RKO (cell line): Measurements from ENCODE around the gene SHISA9.

Source experiments
- DNase-seq: peaks from one replicate; pipeline ENCODE4 v3.0.0-alpha.2; 2016; ENCODE audit warnings: low spot score

SHISA9 gene

DNA sequence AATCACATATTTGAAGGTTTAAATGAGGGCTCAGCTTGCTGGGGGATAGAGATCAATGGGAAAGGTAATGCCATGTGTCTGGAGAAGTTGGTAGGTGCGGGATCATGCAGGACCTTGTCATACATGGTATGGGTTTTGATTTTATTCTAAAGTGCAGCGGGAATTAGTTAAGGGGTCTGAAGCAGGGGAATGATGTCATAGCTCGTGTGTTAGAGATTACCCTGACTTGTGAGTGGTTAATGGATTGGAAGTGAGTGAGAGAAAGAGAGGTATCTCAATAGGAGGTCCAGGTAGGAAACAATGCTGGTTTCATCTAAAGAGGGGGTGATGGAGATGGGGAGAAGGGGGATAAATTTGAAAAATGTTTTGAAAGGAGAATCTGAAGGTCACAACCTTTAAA is 280.0 kb downstream of the SHISA9 start:
- no peak for DNase-seq

DNA sequence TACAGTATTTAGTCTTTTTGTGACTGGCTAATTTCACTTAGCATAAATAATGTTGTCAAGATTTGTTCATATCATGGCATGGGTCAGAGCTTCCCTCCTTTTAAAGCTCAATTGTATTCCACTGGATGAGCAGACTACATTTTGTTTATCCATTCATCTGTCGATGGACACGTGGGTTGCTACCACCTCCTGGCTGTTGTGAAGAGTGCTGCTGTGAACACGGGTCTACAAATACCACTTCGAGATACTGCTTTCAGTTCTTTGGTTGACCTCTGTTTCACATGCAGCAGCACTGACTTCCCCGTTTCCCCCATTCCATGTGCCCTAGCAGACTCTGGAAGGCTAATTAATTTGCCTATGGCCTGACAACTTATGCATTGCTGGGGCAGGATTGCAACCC is 285.4 kb downstream of the SHISA9 start:
- DNase-seq, result no peak

DNA sequence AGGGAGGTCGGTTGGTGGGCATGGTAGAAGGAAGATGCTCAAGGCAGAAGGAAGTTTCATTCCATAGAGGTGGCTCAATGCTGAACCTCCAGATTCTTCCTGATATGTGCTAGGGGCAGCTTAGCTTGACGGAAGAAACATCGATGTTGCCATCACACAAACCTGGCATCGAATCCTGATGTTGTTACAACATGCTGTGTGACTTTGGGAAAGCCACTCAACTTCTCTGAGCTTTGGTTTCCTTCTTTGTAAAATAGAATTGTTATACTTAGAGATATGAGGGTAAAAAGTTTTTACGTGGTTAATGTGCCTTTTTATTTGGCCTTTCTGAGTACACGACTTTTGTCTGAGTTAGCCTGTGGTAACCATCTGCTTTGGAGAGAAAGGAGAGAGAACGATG is 287.9 kb downstream of the SHISA9 start:
- no peak for DNase-seq

DNA sequence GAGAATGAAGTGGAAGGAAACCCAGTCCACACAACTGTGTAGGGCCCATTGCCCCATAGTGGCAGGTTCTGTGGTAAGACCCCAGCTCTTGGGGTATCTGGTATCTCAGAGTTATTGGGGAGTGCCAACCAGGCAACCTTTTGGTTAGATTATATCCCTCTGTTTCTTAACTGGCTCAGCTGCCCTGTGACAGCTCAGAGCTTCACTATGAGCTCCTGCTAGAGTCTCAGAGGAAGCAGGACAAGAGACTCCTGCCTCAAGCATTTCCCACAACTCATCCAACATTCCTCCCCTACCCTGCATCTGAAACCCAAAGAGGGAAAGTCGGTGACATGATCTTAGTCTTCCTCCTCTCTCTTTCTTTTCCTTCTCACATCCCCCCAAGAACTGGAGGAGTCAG is 292.3 kb downstream of the SHISA9 start:
- no peak for DNase-seq

GRCh38 chr16:13194766-13195165 is 293.4 kb downstream of the SHISA9 start:
- DNase-seq, result no peak

DNA sequence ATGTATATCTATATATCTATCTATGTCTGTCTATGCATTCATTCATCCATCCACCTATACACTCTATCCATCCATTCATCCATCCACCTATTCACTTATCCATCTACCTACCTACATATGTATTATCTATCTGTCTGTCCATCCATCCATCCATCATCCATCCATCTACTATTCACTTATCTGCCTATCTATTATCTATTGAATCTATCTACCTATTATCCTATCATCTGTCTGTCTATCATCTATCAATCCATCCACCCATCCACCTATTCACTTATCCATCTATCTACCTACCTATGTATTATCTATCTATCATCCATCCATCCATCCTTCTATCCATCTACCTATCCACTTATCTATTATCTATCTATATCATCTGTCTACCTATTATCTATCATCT is 302.3 kb downstream of the SHISA9 start:
- no peak for DNase-seq

DNA sequence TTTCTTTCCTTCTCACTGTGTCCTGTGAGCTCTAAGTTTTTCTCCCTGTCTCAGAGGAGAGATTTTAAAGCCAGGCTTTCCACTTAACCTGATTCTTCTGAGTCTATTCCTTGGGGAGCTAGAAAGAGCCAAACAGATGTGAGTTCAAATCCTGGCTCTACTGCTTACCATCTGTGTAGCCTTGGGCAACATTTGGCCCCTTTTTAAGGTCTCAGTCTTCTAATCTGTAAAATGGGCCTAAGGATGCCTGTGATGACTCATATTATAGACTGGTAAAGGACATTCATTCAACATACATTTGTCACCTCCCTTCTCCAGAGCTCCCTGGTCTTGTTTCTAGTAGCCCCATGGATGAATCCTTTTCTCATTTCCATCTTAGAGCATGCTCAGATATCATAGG is 304.0 kb downstream of the SHISA9 start:
- DNase-seq, result no peak

DNA sequence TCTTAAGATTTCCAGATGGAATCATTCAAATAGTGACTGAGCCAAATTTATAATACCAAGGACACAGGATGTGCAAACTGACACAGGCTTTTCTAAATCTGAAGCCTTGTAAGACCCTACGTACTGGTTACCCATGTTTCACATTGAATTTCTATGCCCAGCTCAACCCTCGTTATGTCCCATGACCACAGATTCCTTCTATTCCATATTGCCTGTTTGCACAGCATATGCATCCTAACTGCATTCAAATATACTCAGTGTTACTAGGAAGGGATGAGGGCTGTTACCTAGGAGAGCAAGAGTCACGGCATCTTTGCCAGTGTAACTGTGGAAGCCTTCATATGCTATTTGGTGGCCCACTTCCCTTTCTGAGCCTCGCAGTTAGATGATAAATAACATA is 305.2 kb downstream of the SHISA9 start:
- DNase-seq, result no peak

- no peak for DNase-seq
Observed at GRCh38 chr16:13207151-13207550, 305.8 kb downstream of the SHISA9 start.

DNA sequence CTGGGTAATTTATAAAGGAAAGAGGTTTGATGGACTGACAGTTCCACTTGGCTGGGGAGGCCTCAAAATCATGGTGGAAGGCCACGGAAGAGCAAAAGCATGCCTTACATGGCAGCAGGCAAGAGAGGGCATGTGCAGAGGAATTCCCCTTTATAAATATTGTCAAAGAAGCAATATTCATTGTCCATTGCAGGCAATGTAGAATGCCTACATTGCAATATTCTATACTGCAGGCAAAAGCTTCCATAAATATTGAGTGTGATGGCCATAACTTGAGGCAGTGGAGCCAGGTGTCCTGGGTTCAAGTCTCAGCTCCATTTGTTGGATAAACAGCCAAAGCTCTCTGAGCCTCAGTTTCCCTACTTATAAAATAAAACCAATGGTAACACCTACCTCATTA is 322.3 kb downstream of the SHISA9 start:
- no peak for DNase-seq

DNA sequence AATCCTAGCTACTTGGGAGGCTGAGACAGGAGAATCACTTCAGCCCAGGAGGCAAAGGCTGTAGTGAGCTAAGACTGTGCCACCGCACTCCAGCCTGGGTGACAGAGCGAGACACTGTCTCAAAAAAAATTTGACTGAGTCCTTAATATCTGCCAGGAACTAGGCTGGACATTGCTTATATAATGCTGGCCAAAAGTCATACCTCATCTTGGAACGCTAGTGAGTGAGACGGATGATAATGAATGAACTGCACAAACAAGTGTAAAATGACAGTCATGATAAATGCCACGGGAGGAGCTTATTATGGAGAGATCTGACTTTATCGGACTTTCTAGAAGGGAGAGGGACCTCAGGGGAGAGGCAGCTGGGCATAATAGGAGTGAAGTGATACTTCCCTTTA is 327.6 kb downstream of the SHISA9 start:
- DNase-seq, result no peak

DNA sequence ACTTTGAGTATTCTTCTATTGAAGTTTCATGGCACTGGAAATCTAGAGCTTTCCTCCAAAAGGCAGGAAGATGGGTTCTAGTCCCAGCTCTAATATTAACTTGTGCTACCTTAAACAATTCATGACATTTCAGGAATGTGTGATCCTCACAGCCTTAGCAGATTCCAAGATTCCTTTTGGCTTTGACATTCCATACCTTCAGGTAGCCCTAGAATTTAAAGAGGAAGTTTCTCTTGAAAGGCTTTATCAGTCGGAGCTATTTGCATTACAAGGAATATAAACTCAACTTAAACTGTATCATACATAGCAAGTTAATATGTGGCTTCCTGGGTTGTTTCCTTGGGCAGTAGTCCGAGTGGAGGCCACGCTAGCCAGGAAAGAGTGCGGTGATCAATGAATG is 330.0 kb downstream of the SHISA9 start:
- DNase-seq, result no peak

GRCh38 chr16:13234999-13235398 is 333.6 kb downstream of the SHISA9 start:
- no peak for DNase-seq

GRCh38 chr16:13236308-13236707 is 334.9 kb downstream of the SHISA9 start:
- DNase-seq, result no peak

DNA sequence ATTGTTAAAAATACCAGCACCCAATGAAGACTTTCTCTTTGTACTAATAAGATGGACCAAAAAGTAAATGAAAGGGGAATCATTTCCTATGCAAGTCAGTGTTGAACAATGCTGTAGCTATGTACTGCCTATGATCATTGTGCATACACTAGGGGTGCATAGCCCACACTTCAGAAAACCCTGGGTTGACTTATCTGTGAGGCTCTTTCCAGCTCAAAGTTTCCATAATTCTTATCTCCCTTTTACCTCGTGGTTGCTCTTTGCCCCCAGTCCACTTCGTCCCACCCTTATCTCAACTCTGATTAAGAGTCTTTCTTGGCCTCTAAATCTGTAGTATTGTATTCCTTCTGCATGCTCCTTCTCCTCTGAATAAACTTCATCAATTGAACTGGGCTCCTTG is 336.8 kb downstream of the SHISA9 start:
- no peak for DNase-seq

DNA sequence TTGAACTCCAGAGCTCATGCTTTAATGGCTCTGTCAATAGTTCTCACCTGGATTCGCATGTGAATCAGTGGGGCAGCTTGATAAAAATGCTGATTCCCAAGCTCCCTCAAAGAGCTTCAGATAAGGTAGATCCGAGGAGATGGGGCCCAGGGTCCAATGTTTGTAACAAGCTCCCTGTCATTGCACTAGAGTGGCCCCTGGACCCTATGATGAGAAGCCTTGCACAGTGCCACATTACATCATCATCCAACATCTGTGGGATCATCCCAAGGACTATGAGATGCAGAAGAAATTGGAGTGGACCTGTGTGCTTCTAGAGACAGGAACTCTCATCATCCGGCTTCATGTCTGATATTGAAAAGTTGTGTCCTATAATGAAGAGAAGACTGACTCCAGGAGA is 340.8 kb downstream of the SHISA9 start:
- DNase-seq, result no peak

- DNase-seq, result no peak
Observed at GRCh38 chr16:13244770-13245169, 343.4 kb downstream of the SHISA9 start.

DNA sequence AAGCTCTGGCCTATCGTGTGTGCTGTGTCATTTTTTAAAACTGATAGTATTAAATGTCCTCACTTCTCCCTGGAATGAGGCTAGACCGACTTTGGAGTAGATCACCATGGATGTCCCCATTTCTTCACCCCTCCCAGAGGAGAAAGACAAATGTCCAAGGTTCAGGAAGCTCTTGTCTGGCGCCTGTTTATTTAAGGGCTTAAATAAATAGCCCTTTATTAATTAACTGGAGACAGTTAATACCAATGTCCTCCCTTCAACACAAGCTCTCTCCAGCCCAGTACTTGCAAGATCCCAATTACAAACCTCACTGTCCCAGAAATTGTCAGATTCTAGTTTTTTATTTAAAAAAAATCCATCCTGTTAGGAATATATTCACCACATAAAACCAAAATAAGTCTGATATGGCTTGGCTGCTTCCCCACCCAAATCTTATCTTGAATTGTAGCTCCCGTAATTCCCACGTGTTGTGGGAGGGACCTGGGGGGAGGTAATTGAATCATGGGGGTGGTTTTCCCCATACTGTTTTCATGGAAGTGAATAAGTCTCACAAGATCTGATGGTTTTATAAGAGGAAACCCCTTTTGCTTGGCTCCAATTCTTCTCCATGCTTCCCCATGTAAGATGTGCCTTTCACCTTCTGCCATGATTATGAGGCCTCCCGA is 344.4 kb downstream of the SHISA9 start:
- DNase-seq, result no peak

GRCh38 chr16:13254998-13255614 is 353.7 kb downstream of the SHISA9 start:
- no peak for DNase-seq

GRCh38 chr16:13262270-13263090 is 361.1 kb downstream of the SHISA9 start:
- DNase-seq, result no peak

GRCh38 chr16:13264749-13265552 is 363.6 kb downstream of the SHISA9 start:
- no peak for DNase-seq

DNA sequence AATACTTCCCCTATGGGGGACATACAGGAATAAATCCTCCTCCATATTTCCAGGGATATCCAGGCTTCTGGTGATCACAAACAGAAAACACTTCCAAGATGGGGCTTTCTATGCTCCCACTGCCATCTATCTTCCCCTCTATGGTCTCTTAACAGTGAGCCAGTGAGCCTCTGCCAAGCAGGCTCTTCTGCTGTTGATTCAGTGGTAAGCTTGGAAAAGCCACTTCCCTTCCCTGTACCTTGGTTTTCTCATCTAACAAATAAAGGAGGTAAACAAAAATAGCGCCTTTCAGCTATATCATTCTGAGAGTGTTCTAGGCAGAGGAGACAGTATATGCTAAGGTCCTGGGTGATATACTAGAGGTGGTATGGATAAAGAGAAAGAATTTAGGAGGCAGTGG is 368.0 kb downstream of the SHISA9 start:
- DNase-seq, result no peak
